ENCODE data around the gene NACC2. TPM values are rescaled to one million over a fixed set of nuclear protein-coding genes. Genes with fewer than 3 reads are reported as not detected.

Gene NACC2
- total and polyA plus RNA-seq, 10 of the 15 experiments (the other 5 are each of a cell fraction or from before 2014, with no cell fraction given) = 0.66 to 14.7 (median 3.5) TPM

DNA sequence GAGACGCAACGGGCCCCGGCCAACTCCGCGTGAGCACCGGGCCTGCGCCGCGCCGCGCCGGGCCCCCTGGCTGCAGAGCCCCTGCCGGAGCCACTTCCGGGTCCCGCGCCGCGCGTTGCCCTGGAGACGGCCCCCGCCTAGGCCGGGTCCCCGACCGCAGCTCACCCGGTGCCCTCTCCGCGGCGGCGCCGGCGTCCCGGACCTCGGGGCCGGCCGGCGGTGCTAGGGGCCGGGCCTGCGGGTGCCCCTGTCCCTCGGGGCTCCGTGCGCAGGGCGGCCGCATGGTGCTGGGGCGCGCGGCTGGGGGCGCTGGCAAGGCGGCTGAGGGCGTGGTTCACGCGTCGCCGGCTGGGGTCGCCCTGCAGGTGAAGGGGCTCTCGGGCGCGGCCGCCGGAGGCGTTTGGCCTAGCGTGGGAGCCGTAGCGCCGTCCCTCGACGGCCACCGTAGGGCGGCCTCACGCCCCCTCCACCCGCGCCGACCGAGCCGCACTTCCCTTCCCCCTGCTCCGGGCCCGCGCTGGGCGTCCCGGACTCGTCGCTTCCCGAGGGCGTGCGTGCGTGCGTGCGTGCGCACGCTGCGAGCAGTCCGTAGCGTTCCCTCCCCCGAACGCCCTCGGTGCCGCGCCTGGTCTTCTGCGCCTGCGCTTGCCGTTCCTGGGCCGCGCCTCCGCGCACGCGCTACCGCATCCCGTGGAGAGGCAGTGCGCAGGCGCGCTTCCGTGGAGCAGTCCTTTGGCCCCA lies 23.4 kb upstream of the NACC2 start, which contains the start of gene TMEM250 (continued):
- no peak for TF ChIP-seq SMAD1 (IDR thresholded peaks at IDR 0.05; ENCODE audit: low read depth, partially characterized antibody)
- no peak for TF ChIP-seq ZNF274 (IDR thresholded peaks at IDR 0.05; ENCODE audit: insufficient read depth, insufficient read length)
- TF ChIP-seq NR2F1 (conservative IDR thresholded peaks at IDR 0.05) = peak; percentile 96
- peak; percentile 76; the same call in 1 of the 2 replicates for TF ChIP-seq POLR2AphosphoS2 (IDR thresholded peaks at IDR 0.05; ENCODE audit: low read depth, low read length)
- TF ChIP-seq RELA (IDR thresholded peaks at IDR 0.05; ENCODE audit: borderline replicate concordance, partially characterized antibody) = peak; percentile 64
- TF ChIP-seq, protein P1, sequence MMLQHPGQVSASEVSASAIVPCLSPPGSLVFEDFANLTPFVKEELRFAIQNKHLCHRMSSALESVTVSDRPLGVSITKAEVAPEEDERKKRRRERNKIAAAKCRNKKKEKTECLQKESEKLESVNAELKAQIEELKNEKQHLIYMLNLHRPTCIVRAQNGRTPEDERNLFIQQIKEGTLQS (IDR thresholded peaks at IDR 0.05; ENCODE audit: borderline replicate concordance, extremely low read depth, low read depth, low read length) = no peak
- TF ChIP-seq RAD51 (IDR thresholded peaks at IDR 0.05) = no peak
- TF ChIP-seq, protein P2, sequence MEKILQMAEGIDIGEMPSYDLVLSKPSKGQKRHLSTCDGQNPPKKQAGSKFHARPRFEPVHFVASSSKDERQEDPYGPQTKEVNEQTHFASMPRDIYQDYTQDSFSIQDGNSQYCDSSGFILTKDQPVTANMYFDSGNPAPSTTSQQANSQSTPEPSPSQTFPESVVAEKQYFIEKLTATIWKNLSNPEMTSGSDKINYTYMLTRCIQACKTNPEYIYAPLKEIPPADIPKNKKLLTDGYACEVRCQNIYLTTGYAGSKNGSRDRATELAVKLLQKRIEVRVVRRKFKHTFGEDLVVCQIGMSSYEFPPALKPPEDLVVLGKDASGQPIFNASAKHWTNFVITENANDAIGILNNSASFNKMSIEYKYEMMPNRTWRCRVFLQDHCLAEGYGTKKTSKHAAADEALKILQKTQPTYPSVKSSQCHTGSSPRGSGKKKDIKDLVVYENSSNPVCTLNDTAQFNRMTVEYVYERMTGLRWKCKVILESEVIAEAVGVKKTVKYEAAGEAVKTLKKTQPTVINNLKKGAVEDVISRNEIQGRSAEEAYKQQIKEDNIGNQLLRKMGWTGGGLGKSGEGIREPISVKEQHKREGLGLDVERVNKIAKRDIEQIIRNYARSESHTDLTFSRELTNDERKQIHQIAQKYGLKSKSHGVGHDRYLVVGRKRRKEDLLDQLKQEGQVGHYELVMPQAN (conservative IDR thresholded peaks at IDR 0.05) = peak; percentile 91
- TF ChIP-seq BRCA1 (IDR thresholded peaks at IDR 0.05; ENCODE audit: low read depth, low read length) = no peak
- no peak for TF ChIP-seq GABPA (IDR thresholded peaks at IDR 0.05; ENCODE audit: low read depth)
- 0 out of 2 replicates have a peak, but pooled peaks have one; percentile 50 for TF ChIP-seq TBL1XR1 (IDR thresholded peaks at IDR 0.05; ENCODE audit: low read depth, low read length)
- TF ChIP-seq MYC (IDR thresholded peaks at IDR 0.05; ENCODE audit: insufficient read depth, insufficient read length, insufficient replicate concordance, low read length, severe bottlenecking) = peak; percentile 37
- no peak for TF ChIP-seq EED (IDR thresholded peaks at IDR 0.05; ENCODE audit: low read depth)
- no peak for TF ChIP-seq SREBF1 (IDR thresholded peaks at IDR 0.05; ENCODE audit: low read length)
- TF ChIP-seq HDAC2 (IDR thresholded peaks at IDR 0.05) = no peak
- TF ChIP-seq FOXK2 (IDR thresholded peaks at IDR 0.05) = no peak
- TF ChIP-seq, protein P3, sequence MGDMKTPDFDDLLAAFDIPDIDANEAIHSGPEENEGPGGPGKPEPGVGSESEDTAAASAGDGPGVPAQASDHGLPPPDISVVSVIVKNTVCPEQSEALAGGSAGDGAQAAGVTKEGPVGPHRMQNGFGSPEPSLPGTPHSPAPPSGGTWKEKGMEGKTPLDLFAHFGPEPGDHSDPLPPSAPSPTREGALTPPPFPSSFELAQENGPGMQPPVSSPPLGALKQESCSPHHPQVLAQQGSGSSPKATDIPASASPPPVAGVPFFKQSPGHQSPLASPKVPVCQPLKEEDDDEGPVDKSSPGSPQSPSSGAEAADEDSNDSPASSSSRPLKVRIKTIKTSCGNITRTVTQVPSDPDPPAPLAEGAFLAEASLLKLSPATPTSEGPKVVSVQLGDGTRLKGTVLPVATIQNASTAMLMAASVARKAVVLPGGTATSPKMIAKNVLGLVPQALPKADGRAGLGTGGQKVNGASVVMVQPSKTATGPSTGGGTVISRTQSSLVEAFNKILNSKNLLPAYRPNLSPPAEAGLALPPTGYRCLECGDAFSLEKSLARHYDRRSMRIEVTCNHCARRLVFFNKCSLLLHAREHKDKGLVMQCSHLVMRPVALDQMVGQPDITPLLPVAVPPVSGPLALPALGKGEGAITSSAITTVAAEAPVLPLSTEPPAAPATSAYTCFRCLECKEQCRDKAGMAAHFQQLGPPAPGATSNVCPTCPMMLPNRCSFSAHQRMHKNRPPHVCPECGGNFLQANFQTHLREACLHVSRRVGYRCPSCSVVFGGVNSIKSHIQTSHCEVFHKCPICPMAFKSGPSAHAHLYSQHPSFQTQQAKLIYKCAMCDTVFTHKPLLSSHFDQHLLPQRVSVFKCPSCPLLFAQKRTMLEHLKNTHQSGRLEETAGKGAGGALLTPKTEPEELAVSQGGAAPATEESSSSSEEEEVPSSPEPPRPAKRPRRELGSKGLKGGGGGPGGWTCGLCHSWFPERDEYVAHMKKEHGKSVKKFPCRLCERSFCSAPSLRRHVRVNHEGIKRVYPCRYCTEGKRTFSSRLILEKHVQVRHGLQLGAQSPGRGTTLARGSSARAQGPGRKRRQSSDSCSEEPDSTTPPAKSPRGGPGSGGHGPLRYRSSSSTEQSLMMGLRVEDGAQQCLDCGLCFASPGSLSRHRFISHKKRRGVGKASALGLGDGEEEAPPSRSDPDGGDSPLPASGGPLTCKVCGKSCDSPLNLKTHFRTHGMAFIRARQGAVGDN (IDR thresholded peaks at IDR 0.05) = no peak; the same call in 1 of the 2 replicates
- peak; percentile 47 for TF ChIP-seq CREM (IDR thresholded peaks at IDR 0.05; ENCODE audit: low read depth)
- TF ChIP-seq BACH1 (IDR thresholded peaks at IDR 0.05; ENCODE audit: borderline replicate concordance) = 0 out of 2 replicates have a peak, but pooled peaks have one; percentile 43
- no peak for TF ChIP-seq NFYA (IDR thresholded peaks at IDR 0.05; ENCODE audit: borderline replicate concordance, low read depth, low read length)
- TF ChIP-seq BCL3 (IDR thresholded peaks at IDR 0.05; ENCODE audit: borderline replicate concordance, insufficient read depth, low read depth, low read length, poor library complexity, severe bottlenecking) = peak; percentile 63
- peak; percentile 73 for TF ChIP-seq SIN3A (IDR thresholded peaks at IDR 0.05; ENCODE audit: low read depth, low read length)
- no peak for TF ChIP-seq NBN (IDR thresholded peaks at IDR 0.05)
- peak; percentile 85 for TF ChIP-seq ZNF217 (IDR thresholded peaks at IDR 0.05)
- TF ChIP-seq CBFB (IDR thresholded peaks at IDR 0.05; ENCODE audit: low read depth) = peak; percentile 39; the same call in 1 of the 2 replicates

Measured in GM12878 (cell line).